ENCODE measurements around the gene SEL1L. TPM values are rescaled to one million over a fixed set of nuclear protein-coding genes. Genes with fewer than 3 reads are reported as not detected.
"Not testable (repeated sequence)": the region's sequence is repeated elsewhere in the genome, so short reads cannot be mapped to it uniquely, and the experiment has no call there.

The SEL1L gene
- total and polyA plus RNA-seq, 2 of the 13 experiments (the other 11 are each of a cell fraction or from before 2014, with no cell fraction given): 15.3 to 61.0 TPM

GRCh38 chr14:81550001-81550637 lies 16.5 kb upstream of the SEL1L start (continued):
- TF ChIP-seq RBFOX2 (IDR thresholded peaks at IDR 0.05; ENCODE audit: low read depth, low read length) (no peak), XRCC5 (optimal IDR thresholded peaks at IDR 0.05; ENCODE audit: low read length) (no peak), HNF1A (IDR thresholded peaks at IDR 0.05; ENCODE audit: low read depth) (no peak), HNF1A (CRISPR knock-in tag; IDR thresholded peaks at IDR 0.05; ENCODE audit: borderline replicate concordance) (no peak), CCAR2 (optimal IDR thresholded peaks at IDR 0.05; ENCODE audit: low read depth, low read length) (no peak)

GRCh38 chr14:81541206-81541605 lies 7.6 kb upstream of the SEL1L start:
- DNase-seq (ENCODE audit: low spot score); H3K27ac ChIP-seq (ENCODE audit: extremely low read length, insufficient read depth, low read length); BruUV-seq (replicated peaks); in situ Hi-C loops (cut with HindIII; ENCODE audit: extremely low pct_ligation_motif_present, low pct_unique_long_range_greater_than_20kb); H3K27me3 ChIP-seq (ENCODE audit: control insufficient read depth in 1 of 2, insufficient read depth in 2 of 2, low read length in 2 of 2); H3K4me2 ChIP-seq (ENCODE audit: low read depth, low read length); H4K20me1 ChIP-seq (ENCODE audit: insufficient read depth, low read length); H2AFZ ChIP-seq (ENCODE audit: low read length); H3K79me2 ChIP-seq (ENCODE audit: insufficient read depth, low read length); FAIRE-seq; intact Hi-C loops (cut with micrococcal nuclease; ENCODE audit: unreplicated experiment); H3K9me3 ChIP-seq (ENCODE audit: low read length); H3K36me3 ChIP-seq (replicated peaks in 1 of 2; ENCODE audit: control insufficient read depth in 1 of 2, insufficient read depth in 2 of 2, low read length in 2 of 2); CTCF ChIA-PET (ENCODE audit: low intra/inter-chr PET ratio, low total read pairs); H3K9ac ChIP-seq (ENCODE audit: insufficient read depth, low read depth, low read length); POLR2A ChIA-PET; H3K4me3 ChIP-seq (replicated peaks in 1 of 3; ENCODE audit: insufficient read depth in 1 of 3, low read depth in 2 of 3, low read length in 3 of 3); ATAC-seq: not testable (repeated sequence)
- WGBS (ENCODE audit: low lambda C conversion rate): 63% methylated on average over 2 of the region's 5 CpGs
- peaks cover 29% of the 10 kb centered on the region for H3K4me1 ChIP-seq (ENCODE audit: insufficient read depth, low read length)
